Ovary (tissue), 9 donors: ENCODE measurements around the gene IL13RA1. TPM values are rescaled to one million over a fixed set of nuclear protein-coding genes. Genes with fewer than 3 reads are reported as not detected.
"Not testable (repeated sequence)": the region's sequence is repeated elsewhere in the genome, so short reads cannot be mapped to it uniquely, and the experiment has no call there.

ENCODE experiments used
- DNase-seq, 5 donors: peaks; one replicate each; pipeline ENCODE4 v3.0.0-alpha.2; 2019 to 2020
- H3K27ac ChIP-seq, 2 donors: fragments of 200-600 bp; one replicate each; pipeline versions ENCODE4 v1.5.1 to v1.8.0; 2019 to 2022
- H3K27me3 ChIP-seq: fragments of 200-600 bp; one replicate; pipeline ENCODE4 v1.8.0; 2022
- H3K36me3 ChIP-seq: fragments of 200-600 bp; sonication (generic); one replicate; pipeline ENCODE4 v1.5.1; 2019
- H3K4me1 ChIP-seq: one replicate; pipeline ENCODE4 v1.8.1; 2013; ENCODE audit warnings: mild to moderate bottlenecking, moderate library complexity; ENCODE audit not compliant: insufficient read depth
- H3K4me3 ChIP-seq: fragments of 200-600 bp; sonication (generic); one replicate; pipeline ENCODE4 v1.5.1; 2017
- H3K9me3 ChIP-seq, 2 donors: fragments of 200-600 bp in 1 of 2; sonication (generic) in 1 of 2; one replicate each; pipeline versions ENCODE4 v1.5.1 to v1.8.1; 2013 to 2019; ENCODE audit warnings: mild to moderate bottlenecking in 1 of 2, moderate library complexity in 1 of 2
- EP300 ChIP-seq: sonication (generic); formaldehyde crosslinking; IDR thresholded peaks from one replicate; pipeline ENCODE4 v1.6.1; 2017; ENCODE audit warnings: antibody characterized with exemption
- POLR2A ChIP-seq: fragments of 450-650 bp; IDR thresholded peaks from one replicate; pipeline ENCODE4 v1.6.1; 2017; ENCODE audit warnings: antibody characterized with exemption, mild to moderate bottlenecking, moderate library complexity
- WGBS, 3 donors: extraction: QIAGEN DNeasy Blood & Tissue Kit in 1 of 3; methylation state at CpG; one replicate each; pipeline versions ENCODE4 v1.1.5 to v1.1.7; 2013 to 2017; 5-methylcytosine and 5-hydroxymethylcytosine counted together
- intact Hi-C, 4 donors: fragments of 100-400 bp; cut with DNase I; formaldehyde crosslinking; loops; one replicate each; pipeline versions ENCODE4 v1.11.0 to v1.15.1; 2022 to 2023
- polyA plus RNA-seq, 2 donors: library from polyadenylated mRNA; stranded (reverse); fragments of 200-250 nt in 1 of 2; fragments of 350-450 nt in 1 of 2; fragmentation: Illumina TruSeq in 1 of 2; extraction: RNeasy Lipid Tissue Mini Kit (QIAGEN cat#74804) in 1 of 2; gene quantifications; one replicate each; pipeline ENCODE4 v1.2.3, GENCODE V29; 2013 to 2014
- total RNA-seq, 7 donors: library from RNA; depleted of rRNA in 2 of 7; stranded (reverse); fragments of >200 nt in 2 of 7; fragmentation: NEBNext Ultra II Directional in 3 of 7; extraction: Animal tissue kit (Norgen Biotek cat#: 25700) in 3 of 7; gene quantifications; one replicate each; pipeline versions ENCODE4 v1.1.0 to v1.2.4, GENCODE V29; 2016 to 2023
- TF ChIP-seq, protein P1 (sequence below), 3 donors: fragments of 450-650 bp in 2 of 3; fragments of 200-600 bp in 1 of 3; IDR thresholded peaks; one replicate each; pipeline versions ENCODE4 v1.5.1 to v1.8.0; 2016 to 2022; ENCODE audit warnings: antibody characterized with exemption in 3 of 3, mild to moderate bottlenecking in 1 of 3
- donor health status: DM: no; HTN: no; CAD: no; lungs with moderate emphysema.
- donor health status: DM: no; HTN: no; CAD: no.
- donor health status: Bipolar disorder and iron deficiency.
- donor health status: DM: yes; HTN: yes; CAD: no.
- donor health status: DM: no; HTN: no; CAD: no.
- donor health status: DM: yes; HTN: yes; CAD: no.

Gene IL13RA1
- total and polyA plus RNA-seq, 9 donors: 33.0 to 104 (median 48.1) TPM

DNA sequence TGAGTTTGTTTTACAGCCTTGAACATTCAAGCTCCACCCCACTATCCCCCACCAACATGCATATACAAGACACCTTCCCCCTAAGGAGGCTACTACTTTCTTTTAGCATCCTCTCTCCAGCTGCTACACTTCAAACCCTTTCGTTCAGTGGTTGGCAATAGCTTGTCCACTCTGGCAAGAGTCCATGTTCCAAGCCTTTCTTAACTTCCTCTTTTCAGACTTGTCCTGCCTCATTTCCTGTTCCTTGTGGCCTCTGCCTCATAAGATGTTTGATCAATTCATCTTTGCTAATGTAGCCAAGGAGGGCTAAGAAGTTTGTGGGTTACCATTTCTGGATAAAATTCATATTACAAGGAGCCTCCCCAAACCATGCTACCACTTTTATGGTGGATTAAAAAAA is 75.5 kb downstream of the IL13RA1 start:
- intact Hi-C loops: loop anchor here in 2 of 4 donors (10.0 kb wide), 1 partner anchor 158 kb away; no protein-coding TSS in a partner anchor
- Histone ChIP-seq H3K9me3 (no peaks in the 10 kb centered on the region), H3K36me3 (no peaks in the 10 kb centered on the region), H3K4me3 (no peak overlapping the region), H3K27me3 (no peaks in the 10 kb centered on the region), H3K4me1 (no peaks in the 10 kb centered on the region), H3K27ac (no peak overlapping the region)
- 9 to 14% (median 11%) methylated on average over 1 of the region's 1 CpG for WGBS, 3 donors
- peak in 1 of 5 donors; percentile 44 for DNase-seq
- TF ChIP-seq EP300 (no peak), POLR2A (no peak)
- TF ChIP-seq, protein P1, sequence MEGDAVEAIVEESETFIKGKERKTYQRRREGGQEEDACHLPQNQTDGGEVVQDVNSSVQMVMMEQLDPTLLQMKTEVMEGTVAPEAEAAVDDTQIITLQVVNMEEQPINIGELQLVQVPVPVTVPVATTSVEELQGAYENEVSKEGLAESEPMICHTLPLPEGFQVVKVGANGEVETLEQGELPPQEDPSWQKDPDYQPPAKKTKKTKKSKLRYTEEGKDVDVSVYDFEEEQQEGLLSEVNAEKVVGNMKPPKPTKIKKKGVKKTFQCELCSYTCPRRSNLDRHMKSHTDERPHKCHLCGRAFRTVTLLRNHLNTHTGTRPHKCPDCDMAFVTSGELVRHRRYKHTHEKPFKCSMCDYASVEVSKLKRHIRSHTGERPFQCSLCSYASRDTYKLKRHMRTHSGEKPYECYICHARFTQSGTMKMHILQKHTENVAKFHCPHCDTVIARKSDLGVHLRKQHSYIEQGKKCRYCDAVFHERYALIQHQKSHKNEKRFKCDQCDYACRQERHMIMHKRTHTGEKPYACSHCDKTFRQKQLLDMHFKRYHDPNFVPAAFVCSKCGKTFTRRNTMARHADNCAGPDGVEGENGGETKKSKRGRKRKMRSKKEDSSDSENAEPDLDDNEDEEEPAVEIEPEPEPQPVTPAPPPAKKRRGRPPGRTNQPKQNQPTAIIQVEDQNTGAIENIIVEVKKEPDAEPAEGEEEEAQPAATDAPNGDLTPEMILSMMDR (IDR thresholded peaks at IDR 0.05): no peak

DNA sequence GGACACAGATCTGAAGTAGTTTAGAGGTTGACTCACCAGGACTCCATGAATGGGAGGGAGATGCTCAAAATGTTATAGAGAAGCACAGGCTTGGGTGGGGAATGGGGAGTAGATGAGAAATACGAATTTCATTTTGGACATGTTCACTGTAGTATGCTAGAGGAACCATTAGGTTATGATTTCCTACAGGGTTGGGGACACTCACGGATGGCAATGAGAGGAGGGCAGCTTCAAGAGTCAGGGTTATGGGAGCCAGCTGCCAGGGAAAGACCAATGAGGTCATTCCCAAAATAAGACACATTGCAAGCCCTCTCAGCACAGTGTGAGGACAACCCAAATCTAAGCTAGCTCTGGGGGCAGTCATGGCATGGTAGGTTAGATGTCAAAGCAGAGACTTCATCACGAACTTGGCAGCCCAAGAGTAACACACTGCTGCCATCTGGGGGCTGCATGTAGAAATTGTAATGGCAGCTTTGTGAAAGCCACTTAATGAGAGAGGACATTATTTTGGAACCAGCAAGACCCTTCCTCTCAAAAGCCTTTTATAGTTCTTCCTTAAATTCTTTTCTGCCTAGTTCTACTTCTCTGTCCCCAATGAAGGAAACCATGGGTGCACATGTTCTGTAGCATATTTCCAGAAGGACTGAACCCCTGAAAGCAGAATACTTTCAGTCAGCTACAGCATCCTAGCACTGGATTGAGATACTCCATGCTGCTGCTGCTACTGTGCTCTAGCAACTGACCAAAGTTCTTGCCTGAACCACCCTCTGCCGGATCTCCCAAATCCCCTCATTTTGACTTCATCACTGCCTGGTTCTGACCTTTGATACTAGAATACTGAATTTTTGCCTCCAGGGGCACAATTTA is 80.0 kb downstream of the IL13RA1 start:
- peak; percentile 22 to 55 (median 47) for DNase-seq
- TF ChIP-seq, protein P1 (IDR thresholded peaks at IDR 0.05): peak in 2 of 3 donors; percentile 59 to 63
- no peak for TF ChIP-seq EP300
- no peak for TF ChIP-seq POLR2A
- H3K27ac ChIP-seq: no peak overlapping the region
- WGBS, 3 donors: 27 to 42% (median 35%) methylated on average over 4 of the region's 4 CpGs
- no peaks in the 10 kb centered on the region for H3K27me3 ChIP-seq
- no peaks in the 10 kb centered on the region for H3K4me1 ChIP-seq
- intact Hi-C loops: loop anchor here in 3 of 4 donors (5.0 to 10.0 kb wide), 2 partner anchors 160 to 163 kb away; no protein-coding TSS in a partner anchor
- H3K9me3 ChIP-seq: no peaks in the 10 kb centered on the region
- H3K36me3 ChIP-seq: no peaks in the 10 kb centered on the region
- no peak overlapping the region for H3K4me3 ChIP-seq

DNA sequence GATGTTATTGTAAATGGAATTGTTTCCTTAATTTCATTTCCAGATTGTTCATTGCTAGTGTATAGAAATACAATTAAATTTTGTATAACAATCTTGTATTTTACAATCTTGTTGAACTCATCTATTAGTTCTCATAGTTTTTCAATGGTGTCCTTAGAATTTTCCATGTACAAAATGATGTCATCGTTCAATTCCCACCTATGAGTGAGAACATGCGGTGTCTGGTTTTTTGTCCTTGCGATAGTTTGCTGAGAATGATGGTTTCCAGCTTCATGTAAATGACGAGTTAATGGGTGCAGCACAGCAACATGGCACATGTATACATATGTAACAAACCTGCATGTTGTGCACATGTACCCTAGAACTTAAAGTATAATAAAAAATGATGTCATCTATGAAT is 89.9 kb downstream of the IL13RA1 start:
- H3K4me1 ChIP-seq, H3K4me3 ChIP-seq, H3K27ac ChIP-seq, H3K27me3 ChIP-seq, H3K36me3 ChIP-seq, DNase-seq, H3K9me3 ChIP-seq: not testable (repeated sequence)
- 80 to 84% (median 81%) methylated on average over 4 of the region's 4 CpGs for WGBS, 3 donors
- intact Hi-C loops: loop anchor here in 1 of 4 donors (10.0 kb wide), 1 partner anchor 738 kb away; no protein-coding TSS in a partner anchor

DNA sequence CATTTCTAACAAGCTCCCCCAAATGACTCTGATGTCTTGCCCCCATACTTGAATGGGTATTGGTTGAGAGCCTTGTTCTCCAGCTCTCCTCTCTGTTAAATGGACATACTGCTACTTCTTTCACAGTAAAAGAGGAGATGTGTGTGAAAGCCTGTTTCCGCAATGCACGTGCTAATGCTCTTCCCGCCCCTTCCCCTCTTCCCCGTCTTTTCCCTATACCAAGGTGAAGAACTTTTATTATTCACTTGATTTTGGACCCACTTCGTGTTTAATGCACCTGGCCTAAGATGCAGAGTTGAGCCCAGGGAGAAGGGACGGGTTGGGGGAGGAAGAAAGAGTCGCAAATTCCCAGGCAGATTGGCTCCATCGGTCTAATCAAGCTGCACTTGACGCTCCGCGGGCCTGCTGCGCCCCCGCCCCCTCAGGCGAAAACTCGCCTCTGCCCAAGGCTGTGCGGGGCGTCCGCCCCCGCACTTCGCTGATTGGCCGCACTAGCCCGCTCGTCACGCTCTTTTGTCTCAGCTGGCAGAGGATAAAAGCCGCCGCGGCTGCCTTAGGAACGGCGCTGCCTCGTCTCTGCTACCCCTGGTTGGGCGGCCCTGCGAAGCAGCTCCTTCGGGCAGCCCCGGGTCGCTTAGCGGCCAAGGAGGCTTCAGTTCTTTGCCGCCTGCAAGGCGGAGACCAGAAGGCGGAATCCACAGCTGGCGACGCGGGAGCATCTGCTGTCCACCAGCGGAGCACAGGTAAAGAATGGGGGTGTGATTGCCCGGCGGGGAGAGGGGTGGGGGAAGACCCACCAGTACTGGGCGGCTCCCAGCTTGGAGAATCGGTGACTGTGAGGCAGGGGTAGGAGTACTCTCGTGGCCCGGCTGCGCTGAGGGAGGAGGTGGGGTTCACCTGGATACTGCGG is 96.1 kb downstream of the IL13RA1 start, which contains the start of gene ZCCHC12:
TSS of gene ZCCHC12 (plus strand) at position 562 of the 910 bp plus-strand sequence. CDS start 1,421 bp downstream, outside the sequence.
- DNase-seq: peak; percentile 62 to 78 (median 75)

More for the DNA sequence above, 96.1 kb downstream of the IL13RA1 start, which contains the start of gene ZCCHC12:
- TF ChIP-seq POLR2A (no peak), EP300 (no peak)
- TF ChIP-seq, protein P1 (IDR thresholded peaks at IDR 0.05): no peak
- 32 to 35% (median 33%) methylated on average over 51 of the region's 51 CpGs for WGBS, 3 donors
- Histone ChIP-seq H3K4me3 (peak within 1 kb of the TSS; percentile 21), H3K36me3 (no peaks in the 10 kb centered on the region), H3K27ac (no peak within 1 kb of the TSS), H3K27me3 (no peaks in the 10 kb centered on the region), H3K4me1 (no peaks in the 10 kb centered on the region), H3K9me3 (no peaks in the 10 kb centered on the region)
- intact Hi-C loops: no loop called here
